Right lung (tissue), 5 donors: ENCODE measurements around the gene SRSF2. TPM values are rescaled to one million over a fixed set of nuclear protein-coding genes. Genes with fewer than 3 reads are reported as not detected.
A peak's percentile ranks its signal among the peaks of the same experiment; 100 is the strongest.
"Not testable (repeated sequence)": the region's sequence is repeated elsewhere in the genome, so short reads cannot be mapped to it uniquely, and the experiment has no call there.

Source experiments
- DNase-seq, 2 donors: peaks; one replicate each; pipeline ENCODE4 v3.0.0-alpha.2; 2013
- polyA plus RNA-seq, 5 donors: library from polyadenylated mRNA; unstranded; fragments of 120-200 nt; gene quantifications; one replicate each; pipeline versions ENCODE4 v1.2.1 to v1.2.3, GENCODE V29; 2013; ENCODE audit warnings: inconsistent platforms in 1 of 5, low replicate concordance in 1 of 5; ENCODE audit not compliant: insufficient read length in 5 of 5, insufficient read depth in 1 of 5

Gene SRSF2
- polyA plus RNA-seq, 5 donors, result 344 to 442 (median 352) TPM

GRCh38 chr17:76706817-76707216, 30.3 kb downstream of the SRSF2 start:
- no peak for DNase-seq

GRCh38 chr17:76704805-76705204, 32.3 kb downstream of the SRSF2 start:
- no peak for DNase-seq

- DNase-seq, result no peak
These were observed 34.0 kb downstream of the SRSF2 start for GRCh38 chr17:76702941-76703637.

DNA sequence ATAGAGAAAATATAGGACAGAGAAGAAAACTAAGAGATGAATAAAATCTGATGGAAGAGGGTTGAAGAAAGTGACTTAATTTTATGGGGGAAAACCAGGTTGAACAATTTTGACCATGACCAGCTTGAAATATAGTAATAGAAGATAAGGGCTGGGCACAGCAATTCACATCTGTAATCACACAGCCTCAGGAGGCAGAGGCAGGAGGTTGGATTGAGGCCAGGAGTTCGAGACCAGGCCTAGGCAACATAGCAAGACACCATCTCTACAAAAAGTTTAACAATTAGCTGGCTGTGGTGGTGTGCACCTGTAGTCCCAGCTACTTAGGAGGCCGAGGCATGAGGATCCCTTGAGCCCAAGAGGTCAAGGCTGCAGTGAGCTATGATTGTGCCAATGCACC, 35.1 kb downstream of the SRSF2 start:
- DNase-seq, result no peak

- no peak for DNase-seq
These were observed 35.6 kb downstream of the SRSF2 start for GRCh38 chr17:76701471-76701967.

DNA sequence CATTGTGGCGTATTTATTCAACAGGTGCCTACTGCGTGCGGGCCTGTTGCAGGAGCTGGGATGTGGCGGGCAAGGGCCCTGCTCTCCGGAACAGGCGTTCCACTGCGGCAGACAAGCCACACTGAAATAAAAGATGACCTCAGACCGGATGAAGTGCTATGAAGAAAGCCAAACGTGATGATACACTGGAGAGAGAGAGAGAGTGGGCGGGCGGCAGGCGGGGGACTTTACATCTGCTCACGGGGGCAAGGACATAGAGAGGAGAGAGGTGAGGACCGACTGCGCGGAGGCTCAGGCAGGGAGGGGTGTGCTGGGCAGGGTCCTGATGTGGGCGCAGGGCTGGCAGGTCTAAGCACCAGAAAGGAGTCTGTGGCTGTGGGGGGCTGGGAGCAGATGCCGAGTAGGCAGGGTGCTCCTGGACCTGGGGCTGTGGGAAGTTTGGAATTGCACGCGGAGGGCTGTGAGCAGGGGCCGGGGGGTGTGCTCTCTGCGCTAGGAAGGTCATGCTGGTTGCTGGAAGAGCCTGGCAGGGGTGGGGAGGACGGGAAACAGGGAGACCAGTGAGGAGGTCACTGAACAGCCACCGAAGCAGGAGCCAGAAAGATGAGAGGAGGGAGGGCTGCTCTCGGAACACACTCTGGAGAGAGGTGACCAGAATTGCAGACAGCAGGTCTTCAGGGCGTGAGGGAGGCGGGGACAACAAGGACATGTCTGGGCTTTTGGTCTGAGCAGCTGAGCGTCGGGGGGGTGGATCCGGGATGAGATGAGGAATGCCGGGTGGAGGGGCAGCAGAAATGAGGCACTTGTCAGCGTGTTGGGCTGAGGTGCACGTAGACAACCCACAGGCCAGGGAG, 36.3 kb downstream of the SRSF2 start:
- peak; percentile 65 to 68 for DNase-seq

GRCh38 chr17:76700270-76700616, 36.9 kb downstream of the SRSF2 start:
- DNase-seq, result no peak

DNA sequence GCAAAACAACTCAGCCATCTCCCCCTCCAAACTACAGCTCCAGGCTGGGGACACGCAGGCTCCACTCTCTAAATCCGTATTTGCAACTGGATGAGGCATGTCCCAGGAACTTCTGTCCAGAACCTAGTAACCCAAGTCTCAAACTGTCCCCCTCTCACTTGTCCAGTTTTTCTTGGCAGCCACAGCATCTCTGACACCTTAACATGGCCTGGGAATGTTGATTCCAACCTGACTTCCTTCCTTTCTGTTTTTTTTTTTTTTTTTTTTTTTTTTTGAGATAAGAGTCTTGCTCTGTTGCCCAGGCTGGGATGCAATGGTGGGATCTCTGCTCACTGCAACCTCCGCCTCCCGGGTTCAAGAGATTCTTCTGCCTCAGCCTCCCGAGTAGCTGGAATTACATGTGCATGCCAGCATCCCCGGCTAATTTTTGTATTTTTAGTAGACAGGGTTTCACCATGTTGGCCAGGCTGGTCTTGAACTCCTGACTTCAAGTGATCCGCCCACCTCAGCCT, 38.6 kb downstream of the SRSF2 start:
- not testable (repeated sequence) for DNase-seq

- DNase-seq, result no peak
These were observed 39.2 kb downstream of the SRSF2 start for GRCh38 chr17:76697702-76698465.

GRCh38 chr17:76696763-76697701, 40.1 kb downstream of the SRSF2 start:
- DNase-seq, result no peak

DNA sequence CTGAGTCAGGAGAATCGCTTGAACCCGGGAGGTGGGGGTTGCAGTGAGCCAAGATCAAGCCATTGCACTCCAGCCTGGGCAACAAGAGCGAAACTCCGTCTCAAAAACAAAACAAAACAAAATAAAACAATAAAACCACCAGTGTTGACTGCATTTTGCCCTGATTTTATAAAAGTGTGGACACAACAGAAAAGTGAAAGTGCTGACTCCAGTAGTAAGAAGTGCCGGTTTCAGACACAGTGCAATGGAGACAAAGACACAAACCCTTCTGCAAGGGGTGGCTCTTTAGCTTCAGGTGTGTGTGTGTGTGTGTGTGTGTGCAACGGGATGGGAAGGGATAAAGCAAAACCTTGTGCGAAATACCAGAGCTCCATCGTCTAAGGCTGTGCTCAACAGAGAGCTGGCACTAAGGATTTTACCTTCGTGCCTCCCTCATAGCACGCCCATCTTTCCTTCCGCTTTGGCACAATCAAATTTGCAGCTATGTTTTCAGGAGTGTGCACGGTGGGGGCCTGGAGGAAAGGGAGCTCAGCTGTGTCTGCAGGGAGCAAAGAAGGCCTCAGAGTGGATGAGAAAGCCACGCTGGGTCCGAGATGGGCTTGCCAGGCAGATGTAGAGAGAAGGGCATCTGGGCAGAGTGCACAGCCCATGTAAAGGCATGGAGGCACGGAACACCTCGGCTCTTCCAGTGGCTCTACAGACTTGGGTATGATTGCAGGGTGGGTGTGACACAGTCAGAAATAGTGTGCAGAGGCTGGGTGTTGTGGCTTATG, 41.9 kb downstream of the SRSF2 start:
- no peak for DNase-seq

GRCh38 chr17:76691379-76692191, 45.5 kb downstream of the SRSF2 start:
- DNase-seq, result no peak

- no peak for DNase-seq
These were observed 46.4 kb downstream of the SRSF2 start for GRCh38 chr17:76690596-76691280.

DNA sequence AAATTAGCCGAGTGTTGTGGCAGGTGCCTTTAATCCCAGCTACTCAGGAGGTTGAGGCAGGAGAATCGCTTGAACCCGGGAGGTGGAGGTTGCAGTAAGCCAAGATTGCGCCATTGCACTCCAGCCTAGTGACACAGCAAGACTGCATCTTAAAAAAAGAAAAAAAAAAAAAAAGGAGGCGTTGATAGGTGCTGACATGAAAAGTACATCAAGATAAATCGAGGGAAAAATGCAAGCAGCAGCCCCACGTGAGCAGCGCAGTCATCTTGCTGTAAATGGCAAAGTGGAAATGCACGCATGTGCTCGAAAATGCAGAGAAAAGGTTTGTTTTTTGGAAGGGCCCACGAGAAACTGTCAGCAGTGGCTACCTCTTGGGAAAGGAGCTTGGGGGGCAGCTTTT, 47.3 kb downstream of the SRSF2 start:
- no peak for DNase-seq

DNA sequence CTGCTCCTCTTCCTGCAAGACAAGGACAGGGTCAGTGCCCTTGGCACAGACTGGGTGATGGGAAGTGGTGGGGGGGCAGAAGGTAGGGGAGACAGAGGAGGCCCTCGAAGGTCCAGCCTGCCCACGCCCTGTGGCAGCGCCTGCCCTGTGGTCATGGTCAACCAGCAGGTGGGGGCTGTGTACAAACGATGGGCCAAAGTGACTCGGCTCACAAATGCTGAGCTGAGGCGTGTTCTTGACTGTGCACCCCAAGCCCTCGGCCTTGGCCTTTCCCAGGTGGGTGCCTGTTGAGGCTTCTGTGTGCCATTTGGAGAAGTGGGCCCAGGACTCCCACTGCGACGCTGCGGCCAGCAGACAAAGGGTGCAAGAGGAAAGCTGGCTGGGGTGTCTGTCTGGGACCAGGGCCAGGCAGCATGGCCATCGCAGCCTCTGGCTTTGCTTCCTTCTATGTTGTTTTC, 48.9 kb downstream of the SRSF2 start:
- DNase-seq, result no peak

DNA sequence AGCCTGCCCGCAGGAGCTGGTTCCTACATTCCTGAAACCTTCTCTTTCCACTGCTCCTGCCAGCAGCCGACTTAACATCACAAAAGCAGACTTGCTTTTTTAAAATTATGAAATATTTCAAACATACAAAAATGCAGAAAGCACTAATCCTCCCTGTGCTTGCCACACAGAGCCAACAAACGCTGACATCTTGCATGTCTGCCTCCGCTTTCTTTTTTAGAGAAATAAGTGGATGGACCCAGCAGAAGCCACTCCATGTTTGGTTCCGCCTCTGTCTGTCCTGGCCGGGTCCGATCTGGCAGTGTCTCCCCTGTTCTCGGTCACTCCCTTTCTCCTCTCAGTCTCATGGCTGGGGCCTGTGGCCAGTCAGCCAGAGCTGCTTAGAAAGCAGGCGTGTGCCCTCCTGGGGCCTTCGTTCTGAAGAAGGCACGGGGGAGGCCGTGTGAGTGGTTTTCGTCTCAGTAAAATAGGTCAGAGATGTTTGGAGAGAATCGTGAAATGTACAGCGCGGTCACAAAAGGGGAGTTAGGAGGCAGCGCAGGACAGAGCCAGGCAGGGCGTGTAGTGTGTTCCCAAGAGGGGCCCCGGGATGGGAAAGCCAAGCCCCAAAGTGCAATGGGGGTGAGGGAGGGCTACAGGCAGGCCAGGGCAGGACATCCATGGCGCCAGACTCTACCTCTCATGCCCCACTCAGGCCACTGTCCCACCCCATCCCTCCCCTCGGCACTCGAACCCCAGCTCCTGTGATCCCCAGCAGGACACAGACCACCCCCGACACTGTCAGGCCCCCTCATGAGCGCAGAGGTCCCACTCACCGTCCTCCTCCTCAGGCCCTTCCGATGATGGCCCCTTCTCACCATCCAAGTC, 49.6 kb downstream of the SRSF2 start:
- no peak for DNase-seq

DNA sequence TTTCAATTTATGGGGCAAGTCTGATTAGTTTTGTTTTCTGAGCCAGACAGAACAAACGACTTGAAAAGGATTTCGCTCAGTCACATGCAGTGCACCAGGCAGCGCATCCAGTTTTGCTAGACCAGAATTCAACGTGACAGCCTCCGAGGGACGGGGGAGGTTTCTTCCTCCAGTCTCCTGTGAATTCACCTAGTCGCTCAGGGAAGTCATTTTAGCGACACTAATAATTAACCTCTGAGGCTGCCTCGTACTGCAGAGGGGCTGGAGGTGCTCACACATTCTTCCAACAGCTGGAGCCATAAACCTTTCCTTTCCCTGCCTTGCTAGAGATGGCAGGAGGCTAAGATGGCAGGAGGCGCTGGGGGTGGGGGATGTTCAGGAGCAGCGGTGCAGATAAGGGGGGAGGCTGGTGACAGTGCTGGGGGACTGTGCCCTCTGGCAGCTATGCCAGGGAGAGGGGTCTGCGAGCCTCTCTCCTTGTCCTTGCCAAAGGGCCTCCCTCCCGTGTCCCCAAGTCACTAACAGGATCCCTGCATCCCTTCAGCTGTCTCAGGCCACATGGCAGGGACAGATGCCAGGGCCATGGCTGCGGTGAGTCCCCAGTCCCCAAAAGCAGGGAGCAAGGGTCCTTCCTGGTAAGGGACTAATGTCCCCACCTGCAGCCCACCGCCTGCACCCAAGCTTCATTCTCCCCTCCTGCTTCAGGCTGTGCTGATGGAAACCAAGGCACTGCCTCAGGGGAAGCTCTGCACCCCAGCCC, 50.4 kb downstream of the SRSF2 start:
- DNase-seq, result no peak
